NCI-H2196 treated with DMSO at 0.1 percent for 48 hours (cell line): ENCODE measurements around the gene CDK4.

Experiments
- DNase-seq: peaks from one replicate; lab custom pipeline; 2025; ENCODE audit not compliant: unreplicated experiment; lab: John Stamatoyannopoulos, UW

The CDK4 gene

DNA sequence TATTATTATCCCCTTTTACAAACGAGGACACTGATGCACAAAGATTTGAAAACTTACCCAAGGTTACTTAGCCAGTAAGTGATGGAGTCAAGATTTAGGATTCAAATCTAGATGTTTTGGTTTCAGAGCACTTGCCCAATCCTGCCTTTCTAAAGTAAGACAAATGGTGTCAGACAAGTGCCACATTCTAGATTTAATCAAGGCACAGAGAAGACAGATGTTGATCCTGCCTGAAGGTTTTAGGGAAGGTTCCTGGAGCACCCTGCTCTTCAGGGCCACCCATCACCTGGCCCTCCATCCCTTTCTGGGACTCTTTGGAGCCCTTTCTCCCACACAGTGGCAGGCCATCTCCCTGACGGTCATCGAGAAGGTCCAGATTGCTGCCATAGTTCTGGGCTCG is 5.7 kb upstream of the CDK4 start:
- DNase-seq = no peak

DNA sequence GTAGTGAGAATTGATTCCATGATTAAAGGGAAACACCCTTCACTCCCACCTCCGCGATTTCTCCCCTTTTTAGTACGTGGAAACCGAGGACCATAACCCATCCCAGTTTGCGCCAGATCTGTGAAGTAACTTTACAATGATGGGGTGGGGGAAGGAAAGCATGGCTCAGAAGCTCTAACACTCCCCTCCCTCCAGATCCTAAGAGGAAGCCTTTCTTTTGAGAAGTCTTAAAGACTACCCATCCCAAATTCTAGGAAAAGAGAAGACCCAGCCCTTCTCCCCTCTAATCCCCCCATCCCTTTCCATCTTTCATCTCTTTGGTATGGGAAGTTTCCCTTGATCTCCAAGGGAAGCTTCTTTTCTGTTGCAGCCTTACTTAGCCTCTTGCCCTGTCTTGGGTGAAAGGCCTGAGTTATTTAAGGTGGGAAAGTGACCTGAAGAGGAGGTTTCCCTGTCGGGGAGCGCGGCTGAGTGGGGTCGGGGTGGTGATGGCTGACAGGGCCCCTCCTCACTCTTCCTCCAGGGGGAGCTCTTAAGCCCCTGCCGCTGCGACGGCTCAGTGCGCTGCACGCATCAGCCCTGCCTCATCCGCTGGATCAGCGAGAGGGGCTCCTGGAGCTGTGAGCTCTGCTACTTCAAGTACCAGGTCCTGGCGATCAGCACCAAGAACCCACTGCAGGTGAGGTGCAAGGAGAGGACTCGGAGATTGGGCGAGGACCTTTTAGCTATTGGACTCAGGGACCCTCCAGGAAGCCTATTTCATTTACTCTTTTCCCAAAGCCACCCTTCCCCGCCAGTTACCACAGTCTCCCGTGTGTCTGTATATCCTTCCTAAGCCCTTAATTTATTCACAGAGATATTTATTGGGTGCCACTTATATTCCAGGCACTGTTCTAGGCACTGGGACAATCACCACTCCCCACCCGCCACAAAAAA is 4.6 kb upstream of the CDK4 start:
- no peak for DNase-seq

DNA sequence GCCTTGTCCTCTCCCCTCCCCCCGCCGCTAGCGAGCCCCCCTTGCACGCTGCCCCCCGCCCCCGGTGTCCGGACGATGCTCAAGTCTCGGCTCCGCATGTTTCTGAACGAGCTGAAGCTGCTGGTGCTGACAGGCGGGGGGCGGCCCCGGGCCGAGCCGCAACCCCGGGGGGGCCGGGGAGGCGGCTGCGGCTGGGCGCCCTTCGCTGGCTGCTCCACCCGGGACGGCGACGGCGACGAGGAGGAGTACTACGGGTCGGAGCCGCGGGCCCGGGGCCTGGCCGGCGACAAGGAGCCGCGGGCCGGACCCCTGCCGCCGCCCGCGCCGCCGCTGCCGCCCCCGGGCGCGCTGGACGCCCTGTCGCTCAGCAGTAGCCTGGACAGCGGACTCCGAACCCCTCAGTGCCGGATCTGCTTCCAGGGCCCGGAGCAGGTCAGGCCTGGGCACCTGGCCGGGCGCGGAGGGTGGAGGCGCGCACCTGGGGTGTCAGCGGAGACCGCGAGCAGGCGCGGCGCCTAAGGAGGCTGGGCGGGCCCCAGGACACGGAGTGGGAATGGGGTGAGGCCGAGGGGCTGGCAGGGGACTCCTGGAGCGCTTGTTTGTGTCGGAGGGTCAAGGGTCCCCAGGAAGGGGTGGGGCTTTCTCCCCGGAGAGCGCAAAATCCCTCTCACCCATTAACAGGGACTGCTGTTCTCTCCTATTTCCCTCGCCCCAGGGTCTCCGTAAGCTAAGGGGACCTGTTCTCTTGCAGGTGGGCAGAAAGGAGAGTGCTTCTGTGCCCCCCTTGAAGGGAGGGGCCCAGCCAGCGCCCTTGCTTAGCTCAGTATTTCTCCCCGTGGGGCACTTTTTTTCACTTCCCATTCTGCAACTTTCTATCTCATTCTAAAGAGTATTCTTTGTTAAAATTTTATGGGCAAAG is 3.6 kb upstream of the CDK4 start:
- DNase-seq = no peak

DNA sequence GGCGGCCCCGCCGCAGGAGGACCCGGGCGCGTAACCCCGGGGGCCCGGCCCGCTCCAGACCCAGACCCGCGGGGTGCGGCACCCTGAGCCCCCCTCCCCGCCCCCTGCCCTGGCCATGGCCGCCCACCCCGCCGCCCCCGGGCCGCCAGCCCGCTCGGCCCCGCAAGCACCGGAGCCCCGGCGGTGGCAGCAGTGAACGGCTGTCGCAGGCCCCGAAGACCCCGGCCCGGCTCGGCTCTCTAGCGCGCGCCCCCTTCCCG is 3.0 kb upstream of the CDK4 start:
- no peak for DNase-seq

DNA sequence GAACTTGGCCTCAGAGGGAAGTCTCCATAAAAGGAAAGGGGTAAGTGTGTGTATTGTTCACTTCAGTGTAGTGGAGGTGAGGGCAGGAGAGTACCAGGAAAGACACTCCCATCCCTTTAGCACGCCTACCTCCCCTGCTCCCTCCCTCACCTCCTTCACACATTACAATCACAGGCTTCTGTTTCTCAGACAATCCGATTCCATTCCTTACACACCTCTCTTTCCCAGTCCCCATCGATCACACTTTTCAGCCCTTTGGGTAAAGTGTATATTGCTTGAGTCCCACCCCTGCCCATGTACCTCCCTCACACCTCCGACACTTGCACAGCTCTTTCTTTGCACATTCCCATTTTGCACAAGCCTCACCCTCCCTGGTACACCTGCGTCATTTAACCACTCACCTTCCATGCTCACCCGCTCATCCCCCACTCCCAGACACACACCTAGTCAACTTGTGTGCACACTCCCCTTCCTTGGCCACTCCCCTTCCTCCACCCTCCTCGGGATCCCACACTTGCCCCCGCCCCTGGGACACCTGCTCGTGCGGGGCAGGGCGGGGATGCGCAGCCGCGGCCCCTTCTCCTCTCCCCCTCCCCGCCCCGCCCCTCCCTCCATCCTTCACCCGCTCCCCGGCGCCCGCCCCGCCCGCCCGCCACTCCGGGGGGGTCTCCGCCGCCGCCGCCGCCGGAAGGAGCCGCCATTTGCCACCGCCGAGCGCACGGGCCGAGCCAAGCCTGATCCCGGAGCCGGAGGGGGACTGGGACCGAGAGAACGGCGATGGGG is 2.5 kb upstream of the CDK4 start, which contains the start of gene MARCHF9:
TSS of gene MARCHF9 (plus strand) at position 693 of the 783 bp plus-strand sequence. CDS start 426 bp downstream, outside the sequence.
- DNase-seq = peak; percentile 85

DNA sequence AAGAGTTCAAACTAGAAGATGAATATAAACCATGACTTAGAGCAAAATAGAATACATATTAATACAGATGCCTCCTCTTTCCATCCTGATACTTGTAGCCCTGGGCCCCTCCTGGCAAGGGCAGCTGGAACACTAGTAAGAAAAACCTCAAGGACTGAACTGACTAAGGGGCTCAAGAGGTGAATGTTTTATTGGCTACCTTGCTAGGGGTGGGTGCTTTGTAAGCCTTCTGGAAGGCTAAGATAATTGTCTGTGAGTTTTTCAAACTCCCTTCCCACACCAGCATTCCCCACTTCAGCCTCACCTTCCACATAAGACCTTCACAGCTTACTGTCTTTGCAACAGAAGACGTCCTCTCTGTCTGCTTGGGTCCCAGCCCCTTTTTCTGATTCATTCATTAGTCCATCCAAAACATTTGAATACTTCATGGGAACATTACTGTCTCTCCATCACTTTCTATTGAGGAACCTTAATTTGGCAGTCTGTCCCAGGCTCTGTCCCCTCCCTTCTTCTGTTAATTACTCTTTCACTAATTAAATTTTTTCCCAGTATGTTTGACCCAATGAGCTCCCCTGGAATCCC is 1.7 kb upstream of the CDK4 start:
- DNase-seq = no peak

GRCh38 chr12:57752668-57753000 is 524 bp upstream of the CDK4 start:
- no peak for DNase-seq

DNA sequence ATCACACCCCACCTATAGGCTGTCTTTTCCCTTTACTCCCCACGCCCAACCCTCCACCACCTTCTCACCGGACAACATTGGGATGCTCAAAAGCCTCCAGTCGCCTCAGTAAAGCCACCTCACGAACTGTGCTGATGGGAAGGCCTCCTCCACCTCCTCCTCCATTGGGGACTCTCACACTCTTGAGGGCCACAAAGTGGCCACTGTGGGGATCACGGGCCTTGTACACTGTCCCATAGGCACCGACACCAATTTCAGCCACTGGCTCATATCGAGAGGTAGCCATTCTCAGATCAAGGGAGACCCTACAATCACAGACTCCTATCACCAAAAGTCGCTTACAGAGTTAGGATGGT is 700 bp downstream of the CDK4 start:
- DNase-seq = no peak

GRCh38 chr12:57750561-57751431 is 1.3 kb downstream of the CDK4 start:
- DNase-seq = no peak

DNA sequence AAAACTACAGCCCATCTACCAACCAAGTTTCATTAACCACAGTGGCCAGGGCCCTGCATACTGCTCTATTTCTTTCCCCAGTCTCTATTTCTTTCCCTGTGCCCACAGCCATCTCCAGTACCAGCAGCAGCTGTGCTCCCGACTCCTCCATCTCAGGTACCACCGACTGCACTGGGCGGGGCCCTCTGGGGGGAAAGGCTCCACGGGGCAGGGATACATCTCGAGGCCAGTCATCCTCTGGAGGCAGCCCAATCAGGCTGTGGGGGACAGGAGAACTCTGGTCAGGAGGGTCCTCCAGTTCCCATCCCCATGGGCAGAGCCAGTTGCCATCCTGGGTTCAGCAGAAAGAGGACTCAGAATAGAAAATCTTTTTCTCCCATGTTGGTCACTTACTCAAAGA is 3.0 kb downstream of the CDK4 start:
- no peak for DNase-seq

DNA sequence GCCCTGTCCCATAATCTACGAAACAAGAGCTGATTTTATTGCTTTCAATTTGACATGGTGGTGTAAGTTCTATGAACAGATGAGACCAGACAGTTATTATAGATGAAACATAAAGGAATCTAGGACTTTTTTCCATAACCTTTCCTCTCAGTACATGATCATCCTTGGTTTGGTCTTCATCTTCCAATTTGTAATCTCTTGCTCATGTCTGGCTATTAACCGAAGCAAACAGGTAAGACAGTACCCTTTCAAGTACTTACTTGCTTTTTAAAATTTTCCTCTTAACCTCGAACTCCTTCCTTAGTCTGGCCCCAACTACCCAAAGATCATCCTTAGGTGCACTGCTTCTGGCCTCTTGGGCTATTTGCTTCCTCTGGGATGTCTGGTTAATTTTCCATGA is 6.1 kb downstream of the CDK4 start:
- no peak for DNase-seq

DNA sequence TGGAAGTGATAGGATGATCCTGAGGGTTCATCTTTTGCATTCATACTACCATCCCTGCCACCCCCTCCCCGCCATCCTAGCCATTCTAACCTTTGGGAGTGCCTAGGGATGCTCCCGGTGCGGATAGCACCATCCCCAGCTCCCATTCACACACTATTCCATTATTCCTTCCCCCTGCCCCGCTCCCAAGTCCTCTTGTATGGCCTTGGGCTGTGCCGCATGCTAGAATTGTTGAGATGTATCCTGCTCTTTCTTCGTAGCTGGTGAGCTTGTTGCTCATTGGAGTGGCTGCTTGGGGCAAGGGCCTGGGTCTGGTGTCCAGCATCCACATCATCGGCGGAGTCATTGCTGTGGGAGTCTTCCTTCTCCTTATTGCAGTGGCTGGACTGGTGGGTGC is 6.6 kb downstream of the CDK4 start:
- no peak for DNase-seq

- peak; percentile 96 for DNase-seq
Measured at GRCh38 chr12:57744777-57745484, 7.2 kb downstream of the CDK4 start, which contains the start of gene TSPAN31. Gene TSPAN31, plus strand, starts transcription at chr12:57745039. Its CDS starts 116 bp downstream, at chr12:57745155.

GRCh38 chr12:57744194-57744776 is 7.8 kb downstream of the CDK4 start:
- no peak for DNase-seq

GRCh38 chr12:57743769-57744168 is 8.3 kb downstream of the CDK4 start:
- DNase-seq = no peak

GRCh38 chr12:57741844-57742738 is 10.0 kb downstream of the CDK4 start:
- no peak for DNase-seq

DNA sequence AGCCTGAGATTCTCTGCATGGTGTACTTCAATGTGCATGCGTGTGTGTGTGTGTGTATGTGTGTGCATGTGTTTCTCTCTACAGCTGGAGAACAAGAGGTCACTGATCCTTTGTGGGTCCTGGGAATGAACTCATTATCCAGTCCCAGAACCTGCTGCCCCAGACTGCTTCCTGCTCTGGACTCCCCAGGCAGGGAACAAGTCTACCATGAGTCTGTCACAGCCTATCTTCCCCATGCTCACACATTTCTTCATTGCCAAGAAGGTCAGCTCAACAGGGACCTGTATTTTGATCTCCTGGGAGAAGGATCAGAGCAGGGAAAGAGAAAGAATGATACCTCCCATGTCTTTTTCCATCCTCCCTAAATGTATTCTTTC is 10.7 kb downstream of the CDK4 start:
- no peak for DNase-seq
